Stimulated activated CD8-positive, alpha-beta memory T cell treated with anti-CD3 and anti-CD28 coated beads, Interleukin-15, amount 100 ng/mL, for 1 hour (primary cell): ENCODE results near the gene SLCO2B1.

Source experiments
- DNase-seq: peaks from one replicate; pipeline ENCODE4 v3.0.0-alpha.2; 2020; ENCODE audit warnings: low read depth

SLCO2B1 gene

DNA sequence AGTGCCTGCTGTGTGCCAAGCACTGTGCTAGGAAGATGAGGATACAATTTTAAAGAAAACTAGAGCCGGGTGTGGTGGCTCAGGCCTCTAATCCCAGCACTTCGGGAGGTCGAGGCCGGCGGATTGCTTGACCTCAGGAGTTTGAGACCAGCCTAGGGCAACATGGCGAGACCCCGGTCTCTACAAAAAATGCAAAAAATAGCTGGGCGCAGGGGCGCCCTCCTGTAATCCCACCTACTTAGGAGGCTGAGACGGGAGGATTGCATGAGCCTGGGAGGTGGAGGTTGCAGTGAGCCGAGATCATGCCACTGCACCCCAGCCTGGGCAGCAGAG lies 98.0 kb downstream of the SLCO2B1 start:
- DNase-seq = no peak

DNA sequence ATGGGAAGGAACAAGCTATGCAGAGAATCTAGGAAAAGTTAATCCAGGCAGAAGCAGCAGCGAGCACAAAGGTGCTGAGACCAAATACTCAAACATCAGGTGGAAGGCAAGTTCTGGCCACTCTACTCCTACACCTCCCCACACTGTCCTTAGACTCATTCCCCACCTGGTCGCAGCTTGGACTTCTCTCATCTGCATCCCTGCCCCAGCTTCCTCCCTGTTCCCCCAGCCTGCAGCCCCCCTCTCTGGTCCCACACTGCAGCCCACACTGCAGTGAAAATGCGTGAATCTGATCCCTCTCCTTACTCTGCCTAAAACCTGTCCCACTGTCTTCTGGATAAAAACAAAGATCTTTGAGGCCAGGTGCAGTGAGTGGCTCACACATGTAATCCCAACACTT lies 98.8 kb downstream of the SLCO2B1 start:
- DNase-seq = no peak

DNA sequence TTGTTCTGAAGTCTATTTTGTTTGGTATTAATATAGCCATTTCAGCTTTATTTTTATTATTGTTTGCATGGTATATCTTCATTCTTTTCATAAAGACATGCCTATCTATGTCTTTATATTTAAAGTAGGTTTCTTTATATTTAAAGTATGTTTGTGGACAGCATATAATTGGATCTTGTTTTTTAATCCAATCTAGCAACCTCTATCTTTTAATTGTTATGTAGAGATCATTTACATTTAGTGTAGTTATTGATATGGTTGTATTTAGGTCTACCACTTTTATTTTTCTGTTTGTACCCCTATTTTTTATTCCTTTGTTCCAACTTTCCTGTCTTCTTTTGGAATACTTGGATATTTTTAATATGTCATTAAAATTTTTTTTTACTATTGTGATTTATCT lies 103.4 kb downstream of the SLCO2B1 start:
- no peak for DNase-seq
